ENCODE measurements around the gene SNAI3.

SNAI3 gene

DNA sequence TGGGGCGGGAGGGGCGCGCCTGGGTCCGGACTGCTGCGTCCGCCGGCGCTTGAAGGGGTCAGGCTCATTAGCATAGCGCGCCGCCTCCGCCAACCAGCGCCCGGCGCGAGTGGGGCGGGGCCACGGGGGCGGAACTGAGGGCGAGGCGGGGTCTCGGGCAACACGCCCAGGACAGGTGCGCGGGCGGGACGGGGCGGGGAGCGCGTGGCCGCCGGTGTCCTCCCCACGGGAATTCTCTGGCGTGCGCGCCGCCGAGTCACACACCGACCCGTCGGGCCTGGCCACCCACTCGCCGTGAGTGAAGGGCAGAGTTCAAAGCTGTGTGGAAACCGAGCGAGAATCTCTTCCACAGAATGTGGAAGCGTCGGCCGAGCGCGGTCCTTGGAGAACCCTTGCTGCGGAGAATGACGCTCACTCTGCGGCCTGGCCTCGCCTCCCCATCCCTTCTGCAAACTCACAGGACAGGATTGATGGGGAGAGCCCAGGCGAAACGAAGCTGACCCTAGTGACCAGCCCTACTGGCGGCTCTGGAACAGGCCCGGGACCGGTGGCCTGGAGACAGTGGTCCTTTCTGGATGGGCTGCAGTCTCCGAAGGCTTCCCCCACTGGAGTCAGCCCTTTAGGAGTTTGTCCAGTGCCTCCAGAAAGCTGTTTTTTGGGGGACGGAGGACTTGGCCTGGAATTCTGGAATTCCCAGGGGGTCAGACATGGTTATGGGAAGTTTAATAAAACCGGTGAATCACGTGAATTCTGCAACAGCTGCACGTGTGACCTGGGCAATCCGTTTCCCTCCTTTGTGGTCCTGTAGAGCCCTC, at the start of gene SNAI3:
SNAI3 (minus strand) TSS at position 69 of the 815 bp plus-strand sequence. CDS start 101 bp downstream, outside the sequence.
- DNase-seq (ENCODE audit: low read depth), result peak; percentile 71

DNA sequence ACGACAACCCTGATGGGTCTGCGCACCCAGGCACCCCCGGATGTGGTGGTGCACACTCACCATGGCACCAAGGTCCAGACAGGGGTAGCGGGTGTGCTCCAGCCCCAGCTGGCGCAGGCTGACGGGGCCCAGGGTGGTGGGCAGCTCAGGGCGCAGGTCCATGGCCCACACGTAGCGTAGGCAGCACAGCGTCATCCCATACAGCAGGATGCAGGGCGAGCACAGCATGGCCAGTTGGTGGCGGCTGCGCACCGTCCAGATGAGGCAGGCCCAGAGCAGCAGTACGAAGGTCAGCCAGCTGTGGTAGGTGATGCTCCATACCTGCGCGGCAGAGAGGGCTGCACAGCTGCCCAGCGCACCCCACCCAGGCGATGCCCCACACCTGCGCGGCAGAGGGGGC, 49.8 kb upstream of the SNAI3 start:
- DNase-seq (ENCODE audit: low read depth), result no peak

GRCh38 chr16:88735616-88736015, 49.3 kb upstream of the SNAI3 start:
- no peak for DNase-seq (ENCODE audit: low read depth)

- DNase-seq (ENCODE audit: low read depth), result no peak
These were observed 48.8 kb upstream of the SNAI3 start for GRCh38 chr16:88735121-88735520.

DNA sequence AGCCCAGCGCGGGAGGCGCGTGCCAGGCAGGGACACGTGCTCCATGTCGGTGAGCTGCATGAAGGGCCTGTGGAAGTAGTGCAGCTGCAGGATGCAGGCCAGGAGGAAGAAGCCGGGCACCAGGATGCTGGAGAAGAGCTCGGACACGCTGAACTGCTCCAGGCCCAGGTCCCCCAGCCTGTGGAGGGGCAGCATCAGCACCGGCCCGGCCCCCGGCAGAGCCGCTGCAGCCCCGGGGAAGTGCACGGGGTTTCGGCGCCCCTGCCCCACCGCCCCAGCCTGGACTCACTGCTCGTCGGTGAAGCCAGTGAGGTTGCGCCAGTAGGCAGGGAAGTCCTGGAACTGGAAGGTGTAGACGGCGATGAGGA, 48.0 kb upstream of the SNAI3 start:
- DNase-seq (ENCODE audit: low read depth), result no peak

DNA sequence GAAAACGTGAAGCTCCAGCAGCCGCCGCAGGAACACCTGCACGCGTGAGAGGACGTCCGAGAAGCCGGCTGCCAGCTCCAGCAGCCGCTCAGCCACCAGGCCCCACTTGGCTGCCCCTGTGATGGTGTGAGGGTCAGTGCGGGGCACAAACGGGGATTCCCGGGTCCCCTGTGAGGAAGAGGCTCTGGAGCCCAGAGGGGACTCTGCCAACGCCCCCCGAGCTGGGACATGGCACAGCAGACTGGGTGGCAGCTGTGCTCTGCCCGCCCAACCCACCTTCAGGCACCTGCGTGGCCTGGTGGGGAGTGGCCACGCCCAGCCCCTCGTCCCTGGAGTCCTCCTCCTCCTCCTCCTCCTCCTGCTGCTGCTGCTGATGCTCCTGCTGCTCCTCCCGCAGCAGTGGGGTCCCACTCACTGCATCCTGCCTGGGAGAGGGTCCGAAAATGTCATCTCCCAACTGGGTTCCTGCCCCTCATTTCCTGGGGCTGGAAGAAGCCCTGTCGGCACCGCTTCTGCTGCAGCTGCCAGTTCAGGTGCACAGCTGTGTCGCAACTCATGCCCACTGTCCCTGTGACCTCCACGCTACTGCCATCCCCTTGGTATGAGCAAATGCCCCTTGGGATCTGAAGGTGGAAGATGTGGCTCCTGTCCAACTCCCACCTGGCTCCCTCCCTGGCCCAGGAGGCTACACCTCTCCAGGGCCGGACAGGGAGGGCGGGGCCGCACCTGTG, 47.5 kb upstream of the SNAI3 start:
- DNase-seq (ENCODE audit: low read depth), result no peak

DNA sequence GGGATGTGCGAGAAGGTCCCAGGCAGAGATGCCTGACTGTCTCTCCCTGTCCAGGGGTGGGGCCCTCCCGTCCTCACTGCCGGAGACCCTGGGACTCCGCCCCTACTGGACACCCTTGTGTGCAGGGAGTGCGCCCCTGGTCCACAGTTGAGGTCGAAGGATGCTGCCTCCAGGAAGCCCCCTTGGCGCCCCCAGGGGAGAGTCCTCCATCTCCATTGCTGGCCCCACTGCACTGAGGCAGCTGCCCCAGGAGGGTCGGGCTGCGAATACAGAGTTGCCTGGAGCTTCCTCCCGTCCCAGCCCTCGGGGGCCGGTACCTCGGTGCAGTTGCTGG, 46.6 kb upstream of the SNAI3 start:
- no peak for DNase-seq (ENCODE audit: low read depth)

DNA sequence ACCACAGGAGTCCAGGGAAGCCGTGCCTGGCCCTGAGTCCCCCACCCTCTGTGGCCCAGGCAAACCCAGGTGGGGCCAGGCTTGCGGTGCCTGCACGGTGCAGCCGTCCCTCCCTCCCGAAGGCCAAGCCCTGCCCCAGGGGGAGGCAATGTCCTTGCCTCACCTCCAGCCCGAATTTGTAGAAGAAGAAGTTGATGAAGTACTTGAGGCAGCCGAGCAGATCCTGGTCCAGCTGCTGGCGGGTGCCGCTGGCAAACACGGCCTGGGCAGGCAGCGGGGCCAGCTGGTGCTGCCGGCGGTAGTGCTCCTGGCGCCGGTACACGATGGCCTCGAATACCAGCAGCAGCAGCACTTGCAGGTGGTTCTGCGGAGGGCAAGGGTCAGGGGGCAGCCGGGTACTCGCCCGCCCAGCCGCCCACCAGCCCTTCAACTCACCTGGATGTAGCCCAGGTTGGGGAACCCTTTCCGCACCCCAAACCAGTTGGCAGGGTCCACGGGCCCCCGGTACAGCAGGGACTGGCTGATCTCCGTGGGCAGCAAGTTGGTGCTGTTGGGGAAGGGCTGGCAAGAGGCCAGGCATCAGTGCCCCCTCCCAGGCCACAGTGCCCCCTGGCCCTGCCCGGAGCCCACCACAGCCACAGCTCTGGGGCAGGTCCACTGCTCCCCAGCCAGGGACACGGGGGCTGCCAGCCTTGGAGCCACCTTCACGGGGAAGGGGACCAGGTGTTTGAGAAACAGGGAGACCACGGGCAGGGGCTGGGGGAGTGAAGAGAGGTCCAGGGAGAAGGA, 46.1 kb upstream of the SNAI3 start:
- DNase-seq (ENCODE audit: low read depth), result no peak

DNA sequence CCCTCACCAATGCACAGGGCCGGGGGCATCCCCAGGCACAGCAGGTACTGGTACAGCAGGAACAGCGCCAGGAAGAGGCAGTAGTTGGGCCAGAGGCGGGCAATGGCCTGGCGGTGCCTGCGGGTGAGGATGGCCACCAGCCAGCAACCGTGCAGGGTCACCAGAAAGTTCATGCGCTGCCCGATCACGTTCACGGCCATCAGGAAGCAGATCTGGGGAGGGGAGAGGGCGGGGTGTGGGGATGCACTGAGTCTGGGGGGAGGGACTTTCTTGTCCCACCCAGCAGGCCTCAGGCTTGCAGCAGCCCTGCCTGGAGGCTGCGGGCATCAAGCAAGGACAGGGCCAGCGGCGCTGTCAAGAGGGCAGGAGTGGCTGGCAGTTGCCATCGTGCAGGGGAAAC, 45.4 kb upstream of the SNAI3 start:
- DNase-seq (ENCODE audit: low read depth), result no peak

- no peak for DNase-seq (ENCODE audit: low read depth)
These were observed 44.6 kb upstream of the SNAI3 start for GRCh38 chr16:88730632-88731607.

DNA sequence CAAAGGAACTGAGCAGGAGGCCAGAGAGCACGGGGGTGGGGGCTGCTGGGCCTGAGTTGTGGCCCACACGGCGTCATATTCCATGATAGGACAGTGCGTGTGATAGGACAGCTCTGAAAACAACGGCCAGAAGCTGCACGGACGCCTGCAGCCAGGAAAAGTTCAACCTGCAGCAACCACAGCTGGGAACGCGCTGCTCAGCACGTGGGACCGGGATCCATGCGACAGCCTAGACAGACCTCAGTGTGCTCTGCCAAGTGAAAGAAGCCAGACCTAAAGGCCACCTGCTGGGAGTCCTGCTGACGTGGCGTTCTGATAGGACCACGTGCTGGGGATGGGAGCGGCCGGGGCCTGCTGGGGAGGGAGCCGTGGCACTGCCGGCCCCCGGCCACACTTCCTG, 41.6 kb upstream of the SNAI3 start:
- no peak for DNase-seq (ENCODE audit: low read depth)

GRCh38 chr16:88726981-88727380, 40.7 kb upstream of the SNAI3 start:
- no peak for DNase-seq (ENCODE audit: low read depth)

- DNase-seq (ENCODE audit: low read depth), result no peak
These were observed 40.1 kb upstream of the SNAI3 start for GRCh38 chr16:88726408-88726749.

GRCh38 chr16:88725609-88726407, 39.5 kb upstream of the SNAI3 start:
- DNase-seq (ENCODE audit: low read depth), result no peak

DNA sequence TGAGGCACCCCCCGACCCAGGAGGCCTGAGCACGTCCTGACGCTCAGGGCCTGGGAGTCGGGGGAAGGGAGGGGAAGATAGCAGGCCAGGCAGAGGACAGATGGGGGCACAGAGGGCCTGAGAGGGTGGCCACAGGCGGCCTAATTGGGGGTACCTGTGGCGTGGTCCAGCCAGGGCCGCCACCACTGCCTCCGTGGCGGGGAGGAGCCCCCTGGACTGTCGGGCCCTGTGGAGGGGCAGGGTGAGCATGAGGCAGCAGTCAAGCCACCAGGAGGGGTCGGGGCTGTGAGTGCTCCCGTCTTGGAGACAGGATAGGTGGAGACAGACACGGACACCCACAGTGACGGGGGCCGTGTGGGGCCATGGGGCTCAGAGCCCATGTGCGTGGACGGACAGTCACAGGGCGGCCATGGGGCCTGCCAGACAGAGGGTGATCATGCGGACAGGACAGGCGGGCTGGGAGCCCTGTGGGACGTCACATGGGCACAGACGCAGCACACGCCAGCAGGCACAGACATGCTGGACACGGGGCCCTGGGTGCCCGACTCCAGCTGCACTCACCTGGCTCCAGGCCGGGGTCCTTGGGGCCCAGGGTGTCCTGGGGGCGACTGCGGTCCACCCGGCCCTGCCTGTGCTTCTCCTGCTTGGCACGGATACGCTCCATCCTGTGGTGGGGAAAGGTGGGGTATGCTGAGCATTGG, 38.7 kb upstream of the SNAI3 start:
- no peak for DNase-seq (ENCODE audit: low read depth)

DNA sequence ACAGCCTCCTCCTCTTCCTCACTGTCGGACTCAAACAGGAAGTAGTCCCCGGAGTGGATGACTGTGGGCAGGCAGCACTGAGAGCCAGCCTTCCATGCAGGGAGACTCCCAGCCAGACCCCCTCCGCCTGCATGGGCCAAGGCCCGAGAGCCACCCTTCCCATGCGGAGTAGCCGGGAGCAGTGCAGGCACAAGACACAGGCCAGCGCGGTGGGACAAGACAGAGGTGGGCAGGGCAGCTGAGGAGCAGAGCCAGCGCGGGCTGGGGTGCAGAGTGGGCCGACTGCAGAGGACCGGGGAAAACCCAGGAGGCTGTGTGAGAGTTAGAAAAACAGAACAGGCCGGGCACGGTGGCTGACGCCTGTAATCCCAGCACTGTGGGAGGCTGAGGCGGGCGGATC, 37.6 kb upstream of the SNAI3 start:
- DNase-seq (ENCODE audit: low read depth), result no peak

DNA sequence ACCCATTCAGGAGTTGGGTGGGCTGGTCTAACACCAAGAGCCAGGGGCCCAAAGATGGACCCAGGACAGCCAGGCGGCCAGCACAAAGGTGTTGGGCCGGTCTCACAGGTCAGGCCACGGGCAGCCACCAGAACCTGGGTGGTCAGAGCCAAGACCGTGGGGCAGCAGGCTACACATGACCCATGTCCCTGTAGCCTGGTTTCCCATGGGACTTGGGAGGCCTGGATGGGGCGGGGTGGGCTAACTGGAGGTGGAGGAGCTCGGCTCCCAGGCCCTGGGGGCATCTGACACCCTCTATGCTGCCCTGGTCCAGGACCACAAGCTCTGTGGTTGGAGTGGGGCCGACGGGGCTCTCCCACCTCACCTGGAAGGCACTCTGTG, 37.2 kb upstream of the SNAI3 start:
- no peak for DNase-seq (ENCODE audit: low read depth)

DNA sequence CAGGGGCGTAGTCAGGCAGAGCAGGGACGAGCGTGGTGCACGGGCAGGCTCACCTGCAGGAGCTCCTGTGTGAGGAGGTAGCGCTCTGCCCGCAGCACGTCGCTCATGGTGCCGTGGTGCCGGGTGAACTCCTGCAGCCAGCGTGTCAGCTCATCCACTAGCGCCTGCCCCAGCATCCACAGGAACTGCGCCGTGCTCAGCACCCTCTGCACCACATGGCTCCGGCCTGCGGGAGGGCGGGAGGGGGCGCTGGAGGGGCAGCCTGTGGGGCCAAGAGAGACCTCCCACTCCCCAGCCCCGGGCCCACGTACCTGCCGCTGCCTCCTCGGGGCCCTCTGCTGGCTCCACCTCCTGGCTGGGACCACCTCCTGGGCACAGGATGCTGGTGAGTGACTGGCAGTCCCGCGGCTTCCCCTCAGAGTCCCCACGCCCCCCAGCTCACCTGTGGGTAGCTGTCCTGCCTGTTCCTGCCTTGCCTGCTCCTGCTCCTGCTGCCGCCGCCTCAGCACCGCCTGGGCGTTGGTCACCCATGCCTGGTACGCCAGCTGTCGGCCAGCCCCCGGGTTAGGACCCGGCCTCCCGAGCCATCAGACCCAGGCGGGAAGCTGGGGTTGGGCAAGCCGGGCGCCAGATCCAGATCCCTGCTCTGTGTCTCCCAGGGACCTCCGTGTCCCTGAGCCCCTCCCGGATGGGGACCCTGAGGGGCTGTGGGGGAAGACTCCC, 36.6 kb upstream of the SNAI3 start:
- DNase-seq (ENCODE audit: low read depth), result no peak

DNA sequence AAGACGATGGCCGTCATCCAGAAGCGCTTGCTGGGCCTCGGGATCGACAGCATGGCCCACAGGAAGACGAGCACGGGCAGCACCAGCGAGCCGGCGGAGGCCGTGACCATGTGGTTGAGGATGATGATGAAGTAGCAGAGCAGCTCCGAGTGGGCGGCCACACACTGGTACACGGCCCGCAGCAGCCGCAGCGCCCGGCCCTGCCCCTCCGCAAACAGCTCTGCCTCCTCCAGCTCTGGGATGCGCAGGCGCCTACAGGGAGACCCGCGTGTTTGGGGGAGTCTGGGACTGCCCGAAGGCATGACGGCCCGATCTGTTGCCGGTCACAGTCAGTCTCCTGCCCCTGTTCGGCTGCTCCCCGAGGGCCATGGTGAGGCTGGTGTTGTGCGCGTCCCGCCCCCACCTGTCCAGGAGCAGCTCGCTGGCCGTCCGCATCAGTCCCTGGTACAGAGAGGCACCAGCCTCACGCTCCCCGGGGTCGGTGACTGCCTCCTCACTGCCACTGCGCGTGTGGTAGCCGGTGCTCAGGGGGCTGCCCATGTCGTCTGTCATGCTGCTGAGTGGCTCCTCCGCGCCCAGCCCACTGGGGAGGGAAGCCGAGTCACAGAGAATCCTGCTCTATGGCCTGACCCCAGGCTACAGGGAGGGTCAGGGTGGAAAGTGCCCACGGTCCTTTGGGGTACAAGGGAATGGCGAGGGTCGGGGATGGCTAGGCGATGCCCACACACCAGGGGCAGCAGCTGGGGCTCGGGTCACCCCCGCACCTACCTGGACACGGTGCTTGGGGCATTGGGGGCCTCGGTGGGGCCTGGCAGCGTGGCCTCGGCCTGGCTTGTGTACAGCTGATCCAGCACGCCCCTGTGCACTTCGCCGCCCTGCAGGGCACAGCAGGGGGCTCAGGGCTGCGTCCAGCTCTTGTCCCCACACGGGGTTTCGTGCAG, 35.8 kb upstream of the SNAI3 start:
- no peak for DNase-seq (ENCODE audit: low read depth)
